Parathyroid adenoma (tissue), 2 donors: ENCODE results near the gene MEIS2.

Experiments used
- H2AFZ ChIP-seq: fragments of 300-600 bp; sonication (generic); one replicate; pipeline ENCODE4 v1.7.0; 2017; ENCODE audit warnings: antibody characterized with exemption, mild to moderate bottlenecking
- H3K27ac ChIP-seq: fragments of 300-600 bp; sonication (generic); one replicate; pipeline ENCODE4 v1.7.0; 2017
- H3K27me3 ChIP-seq: fragments of 300-600 bp; sonication (generic); one replicate; pipeline ENCODE4 v1.7.0; 2017; ENCODE audit warnings: low read length; ENCODE audit not compliant: control insufficient read depth, insufficient read depth
- H3K36me3 ChIP-seq: fragments of 300-600 bp; sonication (generic); one replicate; pipeline ENCODE4 v1.7.0; 2017; ENCODE audit warnings: low read length; ENCODE audit not compliant: control insufficient read depth, insufficient read depth
- H3K4me1 ChIP-seq: fragments of 300-600 bp; sonication (generic); one replicate; pipeline ENCODE4 v1.7.0; 2017; ENCODE audit warnings: control low read depth
- H3K4me2 ChIP-seq: fragments of 300-600 bp; sonication (generic); one replicate; pipeline ENCODE4 v1.7.0; 2017; ENCODE audit warnings: low read length
- H3K4me3 ChIP-seq: fragments of 300-600 bp; sonication (generic); one replicate; pipeline ENCODE4 v1.7.0; 2017; ENCODE audit warnings: low read depth, low read length
- H3K79me2 ChIP-seq: fragments of 300-600 bp; sonication (generic); one replicate; pipeline ENCODE4 v1.7.0; 2017; ENCODE audit warnings: control low read depth
- H3K9ac ChIP-seq: fragments of 300-600 bp; sonication (generic); one replicate; pipeline ENCODE4 v1.7.0; 2017; ENCODE audit warnings: mild to moderate bottlenecking
- H3K9me3 ChIP-seq: fragments of 300-600 bp; sonication (generic); one replicate; pipeline ENCODE4 v1.7.0; 2017; ENCODE audit warnings: low read length; ENCODE audit not compliant: control insufficient read depth
- TF ChIP-seq, protein P1 (sequence below): fragments of 300-600 bp; sonication (generic); IDR thresholded peaks from one replicate; pipeline ENCODE4 v1.7.0; 2017; ENCODE audit warnings: antibody characterized with exemption, mild to moderate bottlenecking
- donor health status: primary hyperparathyroidism.

MEIS2 gene

DNA sequence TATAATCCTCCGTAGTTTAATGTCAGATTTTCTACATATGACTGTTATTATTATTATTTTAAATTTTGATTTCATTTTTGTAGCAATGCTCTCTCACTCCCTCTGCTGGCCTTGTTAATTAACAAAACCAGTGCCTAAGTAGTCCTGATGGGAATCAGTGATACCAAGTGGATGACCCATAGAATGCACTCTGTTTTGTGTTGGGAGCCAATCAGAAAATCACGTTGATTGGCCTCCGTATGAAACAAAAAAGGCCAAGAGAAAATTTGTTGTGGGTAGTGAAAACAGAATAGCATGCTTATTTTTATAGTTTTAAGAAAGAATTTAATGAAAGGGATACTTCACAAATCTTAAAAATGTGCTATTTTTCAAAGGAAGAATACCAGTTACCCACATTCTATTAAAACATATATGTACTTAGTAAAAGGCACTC, 34.4 kb upstream of the MEIS2 start:
- no peak overlapping the region for H2AFZ ChIP-seq
- H3K4me2 ChIP-seq = no peak overlapping the region
- H3K27ac ChIP-seq = no peak overlapping the region
- H3K4me3 ChIP-seq = no peak overlapping the region
- no peaks in the 10 kb centered on the region for H3K4me1 ChIP-seq
- no peaks in the 10 kb centered on the region for H3K9me3 ChIP-seq
- H3K79me2 ChIP-seq = no peaks in the 10 kb centered on the region
- H3K36me3 ChIP-seq = no peaks in the 10 kb centered on the region
- no peak overlapping the region for H3K9ac ChIP-seq
- H3K27me3 ChIP-seq = no peaks in the 10 kb centered on the region
- TF ChIP-seq, protein P1, sequence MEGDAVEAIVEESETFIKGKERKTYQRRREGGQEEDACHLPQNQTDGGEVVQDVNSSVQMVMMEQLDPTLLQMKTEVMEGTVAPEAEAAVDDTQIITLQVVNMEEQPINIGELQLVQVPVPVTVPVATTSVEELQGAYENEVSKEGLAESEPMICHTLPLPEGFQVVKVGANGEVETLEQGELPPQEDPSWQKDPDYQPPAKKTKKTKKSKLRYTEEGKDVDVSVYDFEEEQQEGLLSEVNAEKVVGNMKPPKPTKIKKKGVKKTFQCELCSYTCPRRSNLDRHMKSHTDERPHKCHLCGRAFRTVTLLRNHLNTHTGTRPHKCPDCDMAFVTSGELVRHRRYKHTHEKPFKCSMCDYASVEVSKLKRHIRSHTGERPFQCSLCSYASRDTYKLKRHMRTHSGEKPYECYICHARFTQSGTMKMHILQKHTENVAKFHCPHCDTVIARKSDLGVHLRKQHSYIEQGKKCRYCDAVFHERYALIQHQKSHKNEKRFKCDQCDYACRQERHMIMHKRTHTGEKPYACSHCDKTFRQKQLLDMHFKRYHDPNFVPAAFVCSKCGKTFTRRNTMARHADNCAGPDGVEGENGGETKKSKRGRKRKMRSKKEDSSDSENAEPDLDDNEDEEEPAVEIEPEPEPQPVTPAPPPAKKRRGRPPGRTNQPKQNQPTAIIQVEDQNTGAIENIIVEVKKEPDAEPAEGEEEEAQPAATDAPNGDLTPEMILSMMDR = peak; percentile 61

DNA sequence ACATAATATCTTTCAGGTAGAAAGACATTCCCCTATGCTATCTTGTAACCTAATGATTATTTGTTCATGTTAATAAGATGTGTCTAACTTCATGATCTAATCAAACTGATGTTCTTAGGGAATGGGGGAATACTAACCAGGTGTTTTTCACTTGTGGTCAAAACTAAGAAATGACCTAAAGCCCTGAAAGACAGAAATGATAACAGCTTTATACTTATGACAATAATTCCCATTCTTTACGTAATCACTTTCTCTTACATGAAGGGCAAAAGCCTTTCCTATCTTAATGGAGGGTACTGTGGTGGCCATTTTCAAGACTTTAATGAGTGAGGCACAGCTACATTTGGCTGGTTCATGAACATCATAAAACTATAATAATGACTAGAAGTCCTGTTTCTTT, 33.9 kb upstream of the MEIS2 start:
- Histone ChIP-seq H3K27me3 (no peaks in the 10 kb centered on the region), H3K9me3 (no peaks in the 10 kb centered on the region), H3K4me2 (no peak overlapping the region), H3K36me3 (no peaks in the 10 kb centered on the region), H3K4me3 (no peak overlapping the region), H3K4me1 (no peaks in the 10 kb centered on the region), H3K27ac (no peak overlapping the region), H3K9ac (no peak overlapping the region), H2AFZ (no peak overlapping the region), H3K79me2 (no peaks in the 10 kb centered on the region)
- TF ChIP-seq, protein P1 = no peak

DNA sequence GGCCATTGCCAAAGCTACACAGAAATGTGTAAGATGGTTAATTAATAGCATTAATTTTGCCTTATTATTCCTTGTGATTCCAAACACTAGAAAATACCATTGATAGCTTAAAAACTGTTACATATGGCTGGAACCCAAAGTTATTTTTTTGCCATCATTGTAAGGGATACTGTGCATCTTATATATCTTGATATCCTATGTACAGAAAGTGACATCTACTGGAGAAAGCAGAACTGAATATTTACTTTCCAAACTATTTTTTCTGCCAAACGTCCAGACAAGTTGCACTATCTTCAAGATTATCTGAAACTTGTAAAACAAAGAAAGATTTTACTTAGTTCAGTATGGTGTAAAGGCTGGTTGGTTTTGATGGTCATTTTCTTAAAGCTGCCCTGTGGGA, 33.3 kb upstream of the MEIS2 start:
- Histone ChIP-seq H3K27me3 (no peaks in the 10 kb centered on the region), H3K9ac (no peak overlapping the region), H3K9me3 (no peaks in the 10 kb centered on the region), H3K4me3 (no peak overlapping the region), H3K4me1 (no peaks in the 10 kb centered on the region), H3K4me2 (no peak overlapping the region), H3K79me2 (no peaks in the 10 kb centered on the region), H2AFZ (no peak overlapping the region), H3K27ac (no peak overlapping the region), H3K36me3 (no peaks in the 10 kb centered on the region)
- TF ChIP-seq, protein P1 = peak; percentile 5

DNA sequence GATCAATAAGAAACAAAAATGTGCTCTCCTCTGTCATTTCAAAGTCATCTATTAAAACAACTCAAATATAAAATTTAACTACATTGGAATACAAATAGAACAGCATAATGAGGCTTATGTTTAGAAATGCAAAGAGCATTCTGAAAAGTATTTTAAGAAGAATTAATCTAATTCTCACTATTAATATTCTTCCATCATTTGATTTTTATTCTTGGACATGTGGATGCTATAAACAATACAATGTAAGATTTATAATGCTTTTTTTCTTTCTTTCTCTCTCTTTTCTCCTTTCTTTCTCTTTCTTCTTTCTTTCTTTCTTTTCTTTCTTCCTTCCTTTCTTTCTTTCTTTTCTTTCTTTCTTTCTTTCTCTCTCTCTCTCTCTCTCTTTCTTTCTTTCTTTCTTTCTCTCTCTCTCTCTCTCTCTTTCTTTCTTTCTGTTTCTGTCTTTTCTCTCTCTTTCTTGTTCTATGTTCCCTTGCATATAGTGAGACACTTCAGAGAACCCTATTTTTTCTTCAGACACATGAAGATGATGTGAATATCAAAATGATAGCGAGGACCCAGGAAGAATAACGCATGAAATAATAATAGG, 32.6 kb upstream of the MEIS2 start:
- no peak overlapping the region for H3K4me2 ChIP-seq

DNA sequence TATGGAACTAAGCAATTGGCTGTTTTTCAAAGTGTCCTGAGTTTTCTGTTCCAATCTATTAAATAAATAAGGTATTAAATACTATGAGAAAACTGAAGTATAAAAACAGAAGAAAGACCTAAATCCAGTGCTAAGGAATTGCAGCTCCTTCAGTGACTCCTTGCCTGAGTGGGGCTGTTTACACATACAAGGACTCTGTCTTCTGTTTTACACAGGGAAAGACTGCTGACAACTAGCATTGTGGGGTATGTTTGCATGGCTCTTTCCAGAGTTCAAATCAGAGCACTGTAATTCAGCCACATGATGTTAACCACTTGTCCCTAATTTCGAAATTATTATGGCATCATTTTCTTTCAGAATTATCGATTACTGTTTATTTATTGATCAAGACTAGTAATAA, 31.3 kb upstream of the MEIS2 start:
- no peak overlapping the region for H3K9ac ChIP-seq
- no peak overlapping the region for H3K4me3 ChIP-seq
- H2AFZ ChIP-seq = no peak overlapping the region
- no peaks in the 10 kb centered on the region for H3K4me1 ChIP-seq
- H3K27ac ChIP-seq = no peak overlapping the region
- H3K4me2 ChIP-seq = no peak overlapping the region
- H3K27me3 ChIP-seq = no peaks in the 10 kb centered on the region
- no peaks in the 10 kb centered on the region for H3K9me3 ChIP-seq
- TF ChIP-seq, protein P1 = no peak
- no peaks in the 10 kb centered on the region for H3K79me2 ChIP-seq
- H3K36me3 ChIP-seq = no peaks in the 10 kb centered on the region

More for the DNA sequence above, 32.6 kb upstream of the MEIS2 start:
- no peaks in the 10 kb centered on the region for H3K9me3 ChIP-seq
- TF ChIP-seq, protein P1 = no peak
- H3K9ac ChIP-seq = no peak overlapping the region
- no peaks in the 10 kb centered on the region for H3K36me3 ChIP-seq
- H3K27me3 ChIP-seq = no peaks in the 10 kb centered on the region
- no peak overlapping the region for H2AFZ ChIP-seq
- H3K4me3 ChIP-seq = no peak overlapping the region
- H3K4me1 ChIP-seq = no peaks in the 10 kb centered on the region
- H3K27ac ChIP-seq = no peak overlapping the region
- H3K79me2 ChIP-seq = no peaks in the 10 kb centered on the region
